ENCODE measurements around the gene CBR1.

GRCh38 chr21:36111238-36111637 lies 41.4 kb downstream of the CBR1 start:
- TF ChIP-seq YY1 (IDR thresholded peaks at IDR 0.05; ENCODE audit: low read depth, low read length): no peak
- no peak for TF ChIP-seq MAFK (IDR thresholded peaks at IDR 0.05; ENCODE audit: low read depth, low read length)
- no peak for TF ChIP-seq EZH2 (IDR thresholded peaks at IDR 0.05; ENCODE audit: low read depth, low read length, severe bottlenecking)

Measured in H1 (cell line).